Activated naive CD8-positive, alpha-beta T cell (primary cell): ENCODE results near the gene GUCY2C.
"Not testable (repeated sequence)": the region's sequence is repeated elsewhere in the genome, so short reads cannot be mapped to it uniquely, and the experiment has no call there.

Experiments
- H3K27ac Mint-ChIP-seq: one replicate; pipeline ENCODE4 v1.8.0; 2021; ENCODE audit warnings: mixed read lengths
- H3K27me3 Mint-ChIP-seq: one replicate; pipeline ENCODE4 v1.8.0; 2021; ENCODE audit warnings: mixed read lengths
- H3K36me3 Mint-ChIP-seq: one replicate; pipeline ENCODE4 v1.8.0; 2021; ENCODE audit warnings: mixed read lengths
- H3K4me1 Mint-ChIP-seq: one replicate; pipeline ENCODE4 v1.8.0; 2021; ENCODE audit warnings: low read depth, mixed read lengths
- H3K4me3 Mint-ChIP-seq: one replicate; pipeline ENCODE4 v1.8.0; 2021; ENCODE audit warnings: mild to moderate bottlenecking, mixed read lengths
- H3K9me3 Mint-ChIP-seq: one replicate; pipeline ENCODE4 v1.8.0; 2021; ENCODE audit warnings: low read depth, mixed read lengths

Gene GUCY2C

DNA sequence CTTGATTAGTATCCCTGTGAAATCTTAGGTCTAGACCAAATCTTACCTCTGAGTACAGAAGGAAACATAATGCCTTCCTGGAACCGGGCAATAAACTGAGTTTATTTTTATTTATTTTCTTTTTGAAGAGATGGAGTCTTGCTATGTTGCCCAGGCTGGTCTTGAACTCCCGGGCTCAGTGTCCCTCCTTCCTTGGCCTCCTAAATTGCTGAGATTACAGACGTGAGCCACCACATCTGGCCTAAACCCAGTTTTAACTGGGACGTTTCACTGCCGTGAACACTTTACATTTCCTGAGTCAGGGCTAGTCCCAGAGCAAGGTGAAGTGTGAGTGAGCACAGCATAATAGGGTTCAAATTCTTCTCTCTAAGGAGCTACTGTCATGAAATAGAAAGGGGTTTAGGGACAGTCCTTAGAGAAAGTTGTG is 671 bp downstream of the GUCY2C start:
- peaks cover 11% of the 10 kb centered on the region for H3K27me3 Mint-ChIP-seq

DNA sequence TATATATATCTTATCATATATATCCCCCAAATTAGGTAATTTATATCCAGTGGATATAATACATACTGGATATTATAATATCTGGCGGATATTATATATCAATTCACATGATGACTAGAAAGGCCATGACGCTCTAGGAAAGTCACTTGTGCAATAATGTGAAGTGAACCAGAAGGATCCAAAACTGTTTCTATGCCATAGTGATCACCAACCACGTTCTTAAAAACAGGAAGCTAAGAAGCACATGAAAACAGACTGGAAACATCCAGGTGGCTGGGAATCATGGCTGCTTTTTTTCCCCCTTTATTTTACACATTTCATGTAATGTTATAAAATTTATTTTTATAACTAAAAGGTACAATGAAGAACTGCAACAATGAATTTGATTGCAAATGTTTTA is 1.4 kb downstream of the GUCY2C start:
- Mint-ChIP-seq H3K36me3 (peaks cover 3% of the 10 kb centered on the region), H3K9me3 (no peaks in the 10 kb centered on the region), H3K27me3 (peaks cover 11% of the 10 kb centered on the region), H3K4me3 (no peak overlapping the region), H3K27ac (no peak overlapping the region), H3K4me1 (no peaks in the 10 kb centered on the region)

More for the DNA sequence above, 671 bp downstream of the GUCY2C start:
- H3K27ac Mint-ChIP-seq: no peak overlapping the region
- no peaks in the 10 kb centered on the region for H3K4me1 Mint-ChIP-seq
- H3K9me3 Mint-ChIP-seq: no peaks in the 10 kb centered on the region
- peaks cover 3% of the 10 kb centered on the region for H3K36me3 Mint-ChIP-seq
- no peak overlapping the region for H3K4me3 Mint-ChIP-seq

DNA sequence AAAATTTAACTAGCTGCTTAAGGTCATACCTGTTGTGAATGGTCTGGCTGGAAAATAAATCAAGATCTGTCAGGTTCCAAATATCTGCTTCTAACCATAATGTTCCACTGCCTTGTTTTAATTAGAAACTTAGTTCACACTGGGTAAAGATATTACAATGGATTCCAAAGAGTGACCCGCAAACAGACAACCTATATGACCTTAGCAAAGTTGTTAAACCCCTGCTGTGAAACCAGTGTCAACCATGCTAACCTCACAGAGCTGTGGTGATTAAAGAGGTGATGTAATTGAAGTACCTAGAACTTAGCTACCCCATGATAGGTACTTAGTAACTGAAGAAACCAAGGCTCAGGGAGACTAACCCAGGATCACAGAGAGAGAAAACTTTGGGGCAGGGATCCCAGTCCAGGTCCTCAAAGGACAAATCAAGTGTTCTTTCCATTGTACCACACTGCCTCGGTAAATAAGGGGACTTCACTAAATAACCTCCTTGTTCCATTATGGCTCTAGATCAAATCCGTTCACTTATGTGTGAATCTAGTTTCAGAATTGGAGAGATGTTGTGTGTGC is 2.2 kb downstream of the GUCY2C start:
- Mint-ChIP-seq H3K9me3 (no peaks in the 10 kb centered on the region), H3K4me3 (no peak overlapping the region), H3K27me3 (peaks cover 11% of the 10 kb centered on the region), H3K4me1 (no peaks in the 10 kb centered on the region), H3K36me3 (peaks cover 3% of the 10 kb centered on the region), H3K27ac (no peak overlapping the region)

DNA sequence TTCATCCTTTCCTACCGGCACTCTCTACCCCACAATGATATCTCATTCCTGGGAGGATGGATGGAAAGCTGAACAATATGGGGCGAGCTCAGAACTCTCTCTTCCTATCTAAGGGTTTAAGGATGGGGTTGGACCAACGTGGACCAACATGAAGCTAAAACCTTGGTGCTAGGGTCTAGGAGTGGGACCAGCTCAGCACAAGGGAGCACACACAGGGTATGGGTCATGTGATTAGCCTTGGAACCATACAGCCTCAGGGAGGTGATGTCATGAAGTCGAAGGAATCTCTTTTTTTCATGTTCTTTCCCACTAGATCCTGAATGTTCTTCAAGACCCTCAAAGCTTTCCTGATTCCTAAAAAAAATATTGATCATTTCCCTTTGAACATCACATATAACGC is 3.3 kb downstream of the GUCY2C start:
- H3K9me3 Mint-ChIP-seq: no peaks in the 10 kb centered on the region
- no peaks in the 10 kb centered on the region for H3K4me1 Mint-ChIP-seq
- no peak overlapping the region for H3K27ac Mint-ChIP-seq
- peaks cover 11% of the 10 kb centered on the region for H3K27me3 Mint-ChIP-seq
- H3K36me3 Mint-ChIP-seq: peaks cover 3% of the 10 kb centered on the region
- no peak overlapping the region for H3K4me3 Mint-ChIP-seq

DNA sequence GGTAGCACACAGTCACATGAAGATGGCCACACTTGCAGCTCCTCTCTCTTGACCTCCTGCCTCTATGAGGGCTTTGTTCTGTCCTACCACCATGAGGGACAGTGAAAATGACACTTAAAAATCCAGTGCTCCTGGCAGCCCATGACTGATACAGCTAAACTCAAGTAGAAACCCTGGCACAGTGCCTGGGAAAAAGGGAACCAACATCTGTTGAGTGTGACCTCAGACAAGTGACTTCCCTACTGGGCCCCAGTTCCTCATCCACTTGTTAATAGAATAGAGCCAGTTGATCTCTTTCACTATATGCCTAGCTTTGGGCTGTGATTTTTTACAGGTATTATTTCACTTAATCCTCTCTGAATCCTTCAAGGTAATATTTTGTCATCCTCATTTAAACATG is 4.8 kb downstream of the GUCY2C start:
- Mint-ChIP-seq H3K27me3 (peaks cover 7% of the 10 kb centered on the region), H3K9me3 (no peaks in the 10 kb centered on the region), H3K4me1 (no peaks in the 10 kb centered on the region), H3K4me3 (no peak overlapping the region), H3K36me3 (no peaks in the 10 kb centered on the region), H3K27ac (no peak overlapping the region)

DNA sequence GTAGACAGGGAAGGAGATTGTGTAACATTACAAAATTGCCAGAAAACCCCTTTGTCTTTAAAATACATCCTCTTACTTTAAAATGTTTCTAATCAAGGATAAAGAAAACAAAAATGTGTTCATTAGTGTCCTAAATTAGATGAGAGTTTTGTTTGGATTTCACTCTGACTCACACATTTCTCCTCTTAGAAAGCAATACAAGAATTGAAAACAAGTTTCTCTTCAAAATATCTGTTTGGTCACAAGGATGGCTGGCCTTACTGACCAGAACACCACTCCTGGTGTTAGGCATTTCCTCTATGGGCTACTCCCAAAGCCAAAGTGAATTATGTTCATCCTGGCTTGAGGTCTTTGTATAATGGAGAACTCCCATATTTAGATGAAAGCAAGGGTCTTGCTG is 6.4 kb downstream of the GUCY2C start:
- Mint-ChIP-seq H3K27ac (no peak overlapping the region), H3K36me3 (no peaks in the 10 kb centered on the region), H3K4me3 (no peak overlapping the region), H3K4me1 (no peaks in the 10 kb centered on the region), H3K9me3 (no peaks in the 10 kb centered on the region), H3K27me3 (peaks cover 7% of the 10 kb centered on the region)

DNA sequence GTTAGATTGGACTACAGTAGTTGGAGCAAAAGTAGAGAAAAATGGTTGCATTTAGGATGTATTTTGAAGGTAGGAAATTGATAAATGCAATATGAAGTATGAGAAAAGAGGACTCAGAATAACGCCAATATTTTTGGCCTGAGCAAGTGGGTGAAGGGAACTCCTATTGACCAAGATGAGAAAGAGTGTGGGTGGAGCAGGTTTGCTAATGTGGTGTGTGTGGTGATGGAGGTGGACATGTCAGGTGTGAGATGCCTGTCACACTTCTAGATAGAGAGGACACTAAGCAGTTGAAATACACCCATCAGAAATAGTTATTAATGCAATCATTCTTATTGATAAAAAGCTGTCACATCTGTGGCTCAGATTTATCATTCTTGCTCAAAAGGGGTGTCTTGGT is 7.3 kb downstream of the GUCY2C start:
- Mint-ChIP-seq H3K36me3 (no peaks in the 10 kb centered on the region), H3K27me3 (peaks cover 7% of the 10 kb centered on the region), H3K9me3 (no peaks in the 10 kb centered on the region), H3K4me3 (no peak overlapping the region), H3K4me1 (no peaks in the 10 kb centered on the region), H3K27ac (no peak overlapping the region)

DNA sequence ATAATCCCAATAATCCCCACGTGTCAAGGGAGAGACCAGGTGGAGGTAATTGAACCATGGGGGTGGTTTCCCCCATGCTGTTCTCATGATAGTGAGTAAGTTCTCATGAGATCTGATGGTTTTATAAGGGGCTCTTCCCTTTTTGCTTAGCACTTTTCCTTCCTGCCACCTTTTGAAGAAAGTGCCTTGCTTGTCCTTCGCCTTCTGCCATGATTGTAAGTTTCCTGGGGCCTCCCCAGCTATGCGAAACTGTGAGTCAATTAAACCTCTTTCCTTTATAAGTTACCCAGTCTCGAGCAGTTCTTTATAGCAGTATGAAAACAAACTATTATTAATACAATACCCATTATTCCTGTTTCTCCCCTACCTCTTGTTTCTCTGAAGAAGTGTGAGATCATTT is 14.2 kb downstream of the GUCY2C start:
- H3K9me3 Mint-ChIP-seq, H3K36me3 Mint-ChIP-seq, H3K4me1 Mint-ChIP-seq, H3K27me3 Mint-ChIP-seq, H3K4me3 Mint-ChIP-seq, H3K27ac Mint-ChIP-seq: not testable (repeated sequence)

DNA sequence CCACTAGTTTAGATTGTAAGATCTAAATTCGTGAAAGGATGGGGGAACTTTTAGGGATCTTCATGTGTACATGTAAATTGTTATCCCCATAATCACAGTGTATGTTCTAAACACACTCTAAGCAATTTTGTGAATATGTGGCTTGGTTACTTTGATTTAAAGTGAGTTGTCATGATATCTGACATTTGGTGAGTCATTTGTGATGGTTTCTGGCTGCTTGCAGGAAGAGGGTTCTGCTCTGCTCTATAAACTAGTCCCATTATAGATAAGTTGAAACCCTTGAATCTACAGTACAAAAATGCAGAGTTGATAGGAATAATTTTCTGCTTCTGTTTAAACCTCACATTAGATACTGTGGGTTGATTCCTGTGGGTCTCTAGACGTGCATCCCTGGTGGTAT is 14.8 kb downstream of the GUCY2C start:
- H3K9me3 Mint-ChIP-seq: no peaks in the 10 kb centered on the region
- H3K4me1 Mint-ChIP-seq: no peaks in the 10 kb centered on the region
- no peak overlapping the region for H3K4me3 Mint-ChIP-seq
- H3K27me3 Mint-ChIP-seq: peaks cover 2% of the 10 kb centered on the region
- H3K36me3 Mint-ChIP-seq: no peaks in the 10 kb centered on the region
- H3K27ac Mint-ChIP-seq: no peak overlapping the region

DNA sequence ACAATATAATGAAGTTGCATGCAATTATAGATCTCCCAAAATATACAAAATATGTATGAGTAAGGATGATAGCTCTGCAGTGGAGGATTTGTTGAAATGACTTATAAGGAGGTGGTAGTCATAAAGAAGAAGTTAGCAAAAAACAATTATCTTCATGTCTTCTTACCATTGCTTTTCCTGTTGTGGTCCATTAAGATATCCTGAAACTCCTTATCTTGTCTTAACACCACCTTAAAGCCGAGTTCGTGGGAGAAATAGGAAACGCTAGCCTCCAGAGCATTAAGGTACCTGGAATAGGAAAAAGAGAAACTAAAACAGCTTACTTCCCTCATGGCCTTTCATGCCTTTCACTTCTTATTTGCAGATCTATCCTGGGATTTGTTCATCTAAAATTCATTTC is 15.2 kb downstream of the GUCY2C start:
- Mint-ChIP-seq H3K4me3 (no peak overlapping the region), H3K36me3 (no peaks in the 10 kb centered on the region), H3K27me3 (peaks cover 2% of the 10 kb centered on the region), H3K9me3 (no peaks in the 10 kb centered on the region), H3K4me1 (no peaks in the 10 kb centered on the region), H3K27ac (no peak overlapping the region)

DNA sequence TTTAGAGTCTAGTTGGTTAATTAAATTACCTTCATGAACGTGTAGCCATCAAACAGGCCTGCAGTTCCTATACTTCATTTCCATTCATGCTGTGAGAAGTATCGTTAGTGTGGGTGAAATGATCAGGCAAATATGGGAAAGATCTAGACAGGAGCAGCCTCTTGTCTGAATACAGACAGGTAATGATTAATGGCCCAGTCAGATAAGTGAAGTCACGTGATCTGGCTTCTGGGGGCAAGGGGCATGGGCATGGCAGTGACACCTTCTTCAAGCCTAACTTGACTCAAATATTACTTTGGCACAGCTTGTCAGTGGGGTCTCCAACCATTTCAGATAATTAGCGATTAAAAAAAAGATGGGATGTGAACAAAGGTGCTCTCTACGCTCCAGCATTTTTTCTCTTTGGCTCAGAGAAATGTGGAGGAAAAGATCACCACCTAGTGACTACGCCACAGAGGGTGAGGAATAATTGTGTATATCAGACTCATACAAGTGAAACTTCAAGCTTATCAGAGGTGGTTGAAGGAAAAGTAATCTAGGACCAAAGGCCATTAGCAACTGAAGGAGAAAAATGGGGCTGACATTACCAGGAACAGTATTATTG is 17.8 kb downstream of the GUCY2C start:
- no peaks in the 10 kb centered on the region for H3K9me3 Mint-ChIP-seq
- H3K27me3 Mint-ChIP-seq: peaks cover 7% of the 10 kb centered on the region
- no peak overlapping the region for H3K27ac Mint-ChIP-seq
- no peak overlapping the region for H3K4me3 Mint-ChIP-seq
- H3K36me3 Mint-ChIP-seq: no peaks in the 10 kb centered on the region
- no peaks in the 10 kb centered on the region for H3K4me1 Mint-ChIP-seq

DNA sequence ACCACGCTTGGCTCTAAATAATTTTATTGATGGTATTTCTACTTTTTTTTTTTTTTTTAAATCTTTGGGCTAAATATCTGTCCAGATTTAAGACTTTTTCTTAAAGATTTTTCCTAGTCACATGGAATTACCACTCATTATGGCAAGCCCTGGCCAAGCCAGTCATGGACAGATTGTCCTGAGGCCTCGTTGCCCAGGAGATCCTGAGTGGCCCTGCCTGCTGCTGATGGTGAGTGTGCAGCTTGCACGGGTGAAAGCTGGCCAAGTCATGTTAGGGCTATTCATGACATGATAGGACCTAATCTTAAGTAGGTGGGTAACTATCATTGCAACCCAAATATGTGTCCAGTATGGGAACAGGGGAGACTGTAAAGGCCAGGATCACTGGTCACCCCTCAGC is 27.8 kb downstream of the GUCY2C start:
- H3K9me3 Mint-ChIP-seq: no peaks in the 10 kb centered on the region
- peaks cover 6% of the 10 kb centered on the region for H3K4me1 Mint-ChIP-seq
- H3K36me3 Mint-ChIP-seq: no peaks in the 10 kb centered on the region
- H3K27me3 Mint-ChIP-seq: peaks cover 2% of the 10 kb centered on the region
- no peak overlapping the region for H3K27ac Mint-ChIP-seq
- H3K4me3 Mint-ChIP-seq: no peak overlapping the region

DNA sequence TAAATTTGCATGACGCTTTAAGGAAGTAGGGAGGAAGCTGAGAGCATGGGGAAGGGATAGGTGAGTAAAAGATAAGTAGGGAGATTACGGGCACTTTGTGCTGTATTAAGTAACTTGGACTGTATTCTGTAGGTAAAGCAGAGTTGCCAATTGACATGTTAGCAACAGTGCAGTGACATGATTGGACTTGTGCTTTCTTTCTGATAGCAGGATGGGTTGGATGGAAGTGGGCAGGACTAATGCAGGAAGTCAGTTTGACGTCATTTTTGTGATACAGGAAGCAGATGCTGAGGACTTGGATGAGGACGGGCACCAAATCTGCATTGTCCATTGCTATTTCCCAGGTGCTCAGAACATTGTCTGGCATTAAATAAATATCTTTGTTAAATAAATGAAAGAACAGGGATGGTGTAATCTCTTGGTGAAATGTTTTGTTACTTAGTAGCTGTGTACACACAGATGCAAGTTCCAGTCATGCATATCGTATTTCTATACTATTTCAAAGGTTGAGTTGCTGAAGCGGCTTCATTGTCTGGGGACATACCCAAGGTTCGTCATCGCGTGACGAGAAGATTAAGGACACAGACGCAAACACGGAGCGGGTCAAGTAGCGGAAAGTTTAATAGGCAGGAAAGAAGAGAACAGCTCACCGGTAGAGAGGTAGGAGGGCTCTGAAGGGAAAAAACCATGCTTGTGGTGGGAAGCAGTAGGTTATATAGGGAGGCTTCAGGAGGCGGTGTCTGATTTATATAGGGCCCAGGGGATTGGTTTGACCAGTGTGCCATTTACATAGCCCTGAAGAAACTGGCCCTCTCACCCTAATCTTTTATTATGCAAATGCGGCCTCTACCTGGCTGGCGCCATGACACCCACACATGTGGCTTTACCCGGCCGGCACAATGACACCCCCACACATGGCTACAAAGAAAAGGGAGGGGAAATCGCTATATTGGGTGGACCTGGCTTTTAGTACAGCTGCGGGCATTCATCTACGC is 30.7 kb downstream of the GUCY2C start:
- Mint-ChIP-seq H3K27ac (no peak overlapping the region), H3K4me3 (no peak overlapping the region), H3K9me3 (no peaks in the 10 kb centered on the region), H3K27me3 (peaks cover 3% of the 10 kb centered on the region), H3K36me3 (no peaks in the 10 kb centered on the region), H3K4me1 (peaks cover 6% of the 10 kb centered on the region)

DNA sequence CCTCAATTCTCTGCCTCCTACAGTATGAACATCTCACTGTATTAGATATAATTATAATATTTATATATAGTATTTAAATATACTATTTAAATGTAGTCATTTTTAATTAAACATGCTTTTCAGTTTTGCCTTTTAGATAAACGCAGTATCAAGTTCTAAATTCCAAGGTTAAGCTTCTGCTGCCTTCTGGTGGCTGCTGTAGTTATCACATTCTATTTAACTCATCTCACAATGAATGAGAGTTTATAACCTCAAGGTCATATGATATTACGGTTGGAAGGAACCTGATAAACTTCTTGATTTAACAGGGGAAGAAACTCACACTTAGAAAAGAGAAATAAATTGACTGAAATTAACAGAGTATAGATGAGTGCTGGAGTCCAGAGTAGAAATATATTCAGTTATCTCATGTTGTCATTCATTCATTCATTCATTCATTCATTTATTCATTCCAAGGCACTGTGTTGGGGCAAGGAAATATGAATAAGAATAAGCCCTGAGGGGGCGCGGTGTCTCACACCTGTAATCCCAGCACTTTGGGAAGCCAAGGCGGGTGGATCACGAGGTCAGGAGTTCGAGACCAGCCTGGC is 31.9 kb downstream of the GUCY2C start:
- Mint-ChIP-seq H3K9me3 (no peaks in the 10 kb centered on the region), H3K27me3 (peaks cover 3% of the 10 kb centered on the region), H3K4me3 (no peak overlapping the region), H3K4me1 (peaks cover 6% of the 10 kb centered on the region), H3K27ac (no peak overlapping the region), H3K36me3 (no peaks in the 10 kb centered on the region)

DNA sequence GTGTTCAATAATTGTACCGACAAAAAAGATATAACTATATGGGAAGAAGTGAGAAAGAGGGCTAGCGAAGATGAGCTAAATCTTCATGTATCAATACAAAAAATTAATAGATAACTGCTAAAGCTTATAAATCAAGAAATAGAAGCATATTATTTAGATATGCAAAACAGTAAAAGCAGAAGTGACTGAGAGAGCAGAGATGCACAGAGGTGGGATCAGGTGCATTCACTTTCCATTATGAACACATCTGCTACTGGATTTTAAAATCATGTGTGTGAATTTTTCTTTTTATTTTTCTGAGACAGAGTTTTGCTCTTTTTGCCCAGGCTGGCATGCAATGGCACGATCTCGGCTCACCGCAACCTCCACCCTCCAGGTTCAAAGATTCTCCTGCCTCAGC is 33.4 kb downstream of the GUCY2C start:
- no peak overlapping the region for H3K4me3 Mint-ChIP-seq
- peaks cover 6% of the 10 kb centered on the region for H3K4me1 Mint-ChIP-seq
- H3K9me3 Mint-ChIP-seq: no peaks in the 10 kb centered on the region
- peaks cover 5% of the 10 kb centered on the region for H3K27me3 Mint-ChIP-seq
- no peak overlapping the region for H3K27ac Mint-ChIP-seq
- H3K36me3 Mint-ChIP-seq: no peaks in the 10 kb centered on the region
